Bronchial epithelial cell (primary cell): ENCODE results near the gene PAX2. TPM values are rescaled to one million over a fixed set of nuclear protein-coding genes. Genes with fewer than 3 reads are reported as not detected.

ENCODE experiments used
- DNase-seq: peaks from one replicate; pipeline ENCODE4 v3.0.0-alpha.2; 2010; ENCODE audit warnings: low read depth
- FAIRE-seq: peaks from 2 replicates; lab custom pipeline; 2011; peaks lifted over from hg19 to GRCh38; lab: Jason Lieb, UNC
- H3K27me3 ChIP-seq: 2 replicates; pipeline ENCODE4 v1.5.1; 2011; ENCODE audit warnings: low read length; ENCODE audit not compliant: control insufficient read depth, insufficient read depth
- H3K36me3 ChIP-seq: 2 replicates; pipeline ENCODE4 v1.5.1; 2011; ENCODE audit warnings: low read length; ENCODE audit not compliant: control insufficient read depth, insufficient read depth
- H3K4me3 ChIP-seq: 2 replicates; pipeline ENCODE4 v1.5.1; 2011; ENCODE audit warnings: mild to moderate bottlenecking, low read depth, low read length, control low read depth
- total RNA-seq: library from RNA; depleted of rRNA; stranded (reverse); fragments of >200 nt; gene quantifications from 2 replicates; pipeline ENCODE4 v1.2.1, GENCODE V29; 2014
- TF ChIP-seq, protein P1 (sequence below): IDR thresholded peaks from 2 replicates; pipeline ENCODE4 v1.5.1; 2011; ENCODE audit warnings: mild to moderate bottlenecking, moderate library complexity, low read length, control low read depth, inconsistent platforms; ENCODE audit not compliant: insufficient read depth, severe bottlenecking

The PAX2 gene
- total RNA-seq, 1 donor from 2014 or later = not detected

DNA sequence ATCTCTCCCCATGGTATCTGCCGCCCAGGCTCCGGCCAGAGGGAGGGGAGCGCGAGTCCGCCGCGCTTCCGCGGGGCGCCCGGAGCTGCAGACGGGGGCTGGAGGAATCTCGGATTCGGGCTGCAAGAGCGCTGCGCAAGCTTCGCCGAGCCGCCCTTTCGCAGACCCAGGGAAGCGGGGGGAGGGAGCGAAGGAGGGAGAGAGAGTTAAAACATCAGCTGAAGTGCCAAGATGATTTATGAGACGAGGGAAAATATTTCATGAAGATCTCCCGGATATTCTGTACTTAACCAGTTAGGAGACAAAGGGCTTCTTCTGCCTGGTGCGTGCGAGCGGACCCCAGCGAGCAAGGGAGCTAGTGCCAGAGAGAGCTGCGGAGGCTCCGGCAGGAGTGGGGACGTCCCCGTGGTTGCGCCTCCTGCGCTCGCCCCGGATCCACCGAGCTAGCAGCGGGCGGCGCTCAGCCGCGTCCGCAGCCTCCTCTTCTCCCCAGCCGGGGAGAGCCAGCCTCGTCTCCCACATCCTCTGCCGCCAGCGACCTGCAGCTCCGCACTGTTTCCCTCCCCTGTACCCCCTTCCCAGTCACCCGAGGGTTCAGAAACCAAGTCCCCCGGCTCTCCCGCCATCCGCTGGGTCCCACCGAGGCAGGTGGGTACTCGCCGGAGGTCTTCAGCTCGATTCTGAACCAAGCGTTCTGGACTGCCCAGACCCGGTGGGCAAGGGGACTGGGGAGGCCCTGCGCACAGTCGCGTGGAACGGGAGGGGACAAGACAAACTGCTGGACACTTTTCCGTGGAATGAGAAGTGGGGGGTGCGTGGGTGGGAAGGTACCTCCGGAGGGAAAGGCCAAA, 1.0 kb upstream of the PAX2 start:
- peaks cover 83% of the 10 kb centered on the region for H3K27me3 ChIP-seq
- no peak overlapping the region for H3K4me3 ChIP-seq
- no peak for DNase-seq
- no peaks in the 10 kb centered on the region for H3K36me3 ChIP-seq
- FAIRE-seq = no peak
- TF ChIP-seq, protein P1, sequence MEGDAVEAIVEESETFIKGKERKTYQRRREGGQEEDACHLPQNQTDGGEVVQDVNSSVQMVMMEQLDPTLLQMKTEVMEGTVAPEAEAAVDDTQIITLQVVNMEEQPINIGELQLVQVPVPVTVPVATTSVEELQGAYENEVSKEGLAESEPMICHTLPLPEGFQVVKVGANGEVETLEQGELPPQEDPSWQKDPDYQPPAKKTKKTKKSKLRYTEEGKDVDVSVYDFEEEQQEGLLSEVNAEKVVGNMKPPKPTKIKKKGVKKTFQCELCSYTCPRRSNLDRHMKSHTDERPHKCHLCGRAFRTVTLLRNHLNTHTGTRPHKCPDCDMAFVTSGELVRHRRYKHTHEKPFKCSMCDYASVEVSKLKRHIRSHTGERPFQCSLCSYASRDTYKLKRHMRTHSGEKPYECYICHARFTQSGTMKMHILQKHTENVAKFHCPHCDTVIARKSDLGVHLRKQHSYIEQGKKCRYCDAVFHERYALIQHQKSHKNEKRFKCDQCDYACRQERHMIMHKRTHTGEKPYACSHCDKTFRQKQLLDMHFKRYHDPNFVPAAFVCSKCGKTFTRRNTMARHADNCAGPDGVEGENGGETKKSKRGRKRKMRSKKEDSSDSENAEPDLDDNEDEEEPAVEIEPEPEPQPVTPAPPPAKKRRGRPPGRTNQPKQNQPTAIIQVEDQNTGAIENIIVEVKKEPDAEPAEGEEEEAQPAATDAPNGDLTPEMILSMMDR = no peak

- no peak for FAIRE-seq
- no peaks in the 10 kb centered on the region for H3K36me3 ChIP-seq
- H3K4me3 ChIP-seq = no peak overlapping the region
- DNase-seq = no peak
- peaks cover 83% of the 10 kb centered on the region for H3K27me3 ChIP-seq
- TF ChIP-seq, protein P1 = no peak
These were observed 751 bp downstream of the PAX2 start for GRCh38 chr10:100745882-100746783.

DNA sequence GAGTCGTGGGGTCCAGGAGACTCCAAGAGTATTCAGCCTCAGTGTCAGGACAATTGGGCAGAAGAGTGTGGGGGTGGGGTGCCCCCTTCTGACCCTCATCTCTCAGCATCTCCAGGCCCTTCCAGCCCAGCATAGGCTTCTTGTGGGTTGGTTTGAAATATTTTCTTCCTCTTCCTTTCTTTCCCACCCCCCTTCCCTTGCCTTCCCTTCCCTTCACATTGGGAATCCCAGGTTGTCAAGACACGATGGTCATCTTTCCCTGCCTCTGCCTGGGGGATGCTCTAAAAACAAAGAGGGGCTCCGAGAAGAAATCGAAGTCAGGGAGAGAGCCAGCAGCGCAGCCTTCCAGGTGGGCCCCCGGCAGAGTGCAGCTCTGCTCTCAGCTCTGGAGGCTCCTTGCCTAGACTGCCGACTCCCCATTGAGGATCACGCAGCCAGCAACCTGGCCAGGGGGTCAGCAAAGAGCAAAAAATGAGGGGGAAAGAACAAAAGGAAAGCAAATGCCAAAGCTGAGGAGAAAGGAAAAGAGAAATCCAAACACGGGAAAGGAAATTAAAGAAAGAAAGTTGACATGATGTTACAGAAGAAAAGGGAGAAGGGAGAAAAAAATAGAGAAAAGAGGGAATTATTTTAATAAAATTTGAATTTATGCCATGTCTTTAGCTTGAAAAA, 1.5 kb downstream of the PAX2 start:
- FAIRE-seq = no peak
- TF ChIP-seq, protein P1 = no peak
- no peak for DNase-seq
- peaks cover 83% of the 10 kb centered on the region for H3K27me3 ChIP-seq
- no peak overlapping the region for H3K4me3 ChIP-seq
- H3K36me3 ChIP-seq = no peaks in the 10 kb centered on the region

DNA sequence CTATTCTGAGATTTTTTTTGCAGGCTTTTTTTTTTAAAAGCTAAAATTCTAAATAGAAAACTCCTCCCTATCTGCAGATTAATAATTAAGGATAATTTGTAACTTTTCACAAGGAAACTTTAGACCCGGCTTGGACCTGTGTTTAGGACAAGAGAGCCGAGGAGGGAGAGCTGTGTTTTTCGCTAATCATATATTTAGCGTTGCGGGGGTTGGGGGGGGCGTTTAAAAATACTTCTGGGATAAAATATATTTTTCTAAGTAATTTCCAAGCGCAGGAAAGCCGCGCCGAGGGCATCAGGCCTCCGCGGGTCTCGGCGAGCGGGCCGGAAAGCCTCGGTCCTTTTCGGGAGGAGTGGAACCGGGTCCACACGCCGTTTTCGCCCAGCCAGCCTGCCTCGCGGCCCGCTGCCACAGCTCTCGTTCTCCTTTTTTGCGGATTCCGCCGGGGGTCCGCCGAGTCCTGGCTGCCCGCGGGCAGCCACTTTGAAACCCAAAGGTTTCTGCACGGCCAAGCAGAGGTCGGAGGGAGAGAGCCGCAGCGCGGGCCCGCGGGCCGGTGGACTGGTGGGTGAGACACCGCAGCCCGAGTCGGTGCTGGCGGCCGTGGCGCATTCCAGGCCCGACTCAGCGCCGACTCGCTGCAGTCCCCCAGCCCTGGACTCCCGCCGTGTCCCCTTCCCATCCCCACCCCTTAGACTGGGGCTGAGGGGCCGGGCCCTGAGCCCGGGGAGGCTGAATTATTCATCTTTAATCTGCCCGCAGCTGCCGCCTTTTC, 2.3 kb downstream of the PAX2 start:
- Histone ChIP-seq H3K27me3 (peaks cover 83% of the 10 kb centered on the region), H3K36me3 (no peaks in the 10 kb centered on the region), H3K4me3 (no peak overlapping the region)
- no peak for DNase-seq
- TF ChIP-seq, protein P1 = no peak
- no peak for FAIRE-seq

DNA sequence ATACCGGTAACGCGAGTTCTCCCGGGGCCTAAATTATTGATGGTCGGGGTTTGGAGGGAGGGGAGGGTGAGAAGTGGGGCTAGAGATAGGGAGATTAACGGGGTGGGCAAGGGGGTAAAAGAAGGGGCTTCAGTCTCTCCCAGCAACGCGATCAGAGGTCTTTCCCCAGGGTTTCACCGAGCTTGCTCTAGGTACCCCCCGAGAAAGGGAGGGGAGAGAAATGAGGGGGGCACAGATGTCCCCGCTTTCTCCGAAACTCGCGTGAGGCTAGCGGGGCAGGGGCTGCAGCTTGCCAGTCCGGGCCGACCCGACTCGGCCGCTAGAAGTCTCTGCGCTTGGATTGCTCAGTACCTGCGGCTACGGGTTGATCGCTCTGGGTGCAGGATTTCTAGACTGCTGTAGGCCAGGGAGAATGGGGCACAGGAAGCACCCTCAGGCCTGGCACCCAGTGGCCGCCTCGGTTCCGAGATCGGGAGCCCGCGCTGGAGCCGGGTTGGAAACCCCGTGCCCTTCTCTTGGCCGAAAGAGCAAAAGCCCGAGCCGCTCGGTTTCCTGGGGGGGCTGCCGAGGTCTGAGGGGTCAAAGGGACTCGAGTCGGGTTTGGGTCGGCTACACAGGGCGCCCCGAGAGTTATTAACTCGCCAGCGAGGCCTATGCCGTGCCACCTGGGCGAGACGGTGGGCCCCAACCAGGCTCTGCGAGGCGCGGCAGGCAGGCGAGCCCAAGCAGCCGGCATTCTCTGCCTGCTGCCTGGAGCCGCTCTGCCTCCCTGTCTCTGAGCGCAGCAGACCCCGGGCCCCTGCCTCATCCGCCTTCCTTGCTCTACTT, 3.1 kb downstream of the PAX2 start:
- H3K36me3 ChIP-seq = no peaks in the 10 kb centered on the region
- DNase-seq (no peak), FAIRE-seq (no peak)
- no peak overlapping the region for H3K4me3 ChIP-seq
- TF ChIP-seq, protein P1 = no peak
- H3K27me3 ChIP-seq = peaks cover 84% of the 10 kb centered on the region
